PFSK-1 (cell line): ENCODE data around the gene IL17C.

Source experiments
- FOXP2 ChIP-seq: optimal IDR thresholded peaks from 2 replicates; pipeline ENCODE3; 2011; ENCODE audit warnings: borderline replicate concordance, control low read depth, inconsistent platforms; ENCODE audit not compliant: insufficient read depth; ENCODE audit errors: extremely low read length, extremely low read depth
- POLR2AphosphoS5 ChIP-seq: IDR thresholded peaks from 2 replicates; pipeline ENCODE4 v1.6.1; 2012; ENCODE audit warnings: low read depth, mild to moderate bottlenecking, control low read depth, low read length, moderate library complexity
- SIN3A ChIP-seq: IDR thresholded peaks from 2 replicates; pipeline ENCODE4 v1.6.1; 2012; ENCODE audit warnings: mild to moderate bottlenecking, low read length, moderate library complexity, borderline replicate concordance; ENCODE audit not compliant: insufficient read depth
- TF ChIP-seq, protein P1 (sequence below), 2 experiments: IDR thresholded peaks; 2 replicates each; pipeline versions ENCODE4 v1.6.1 to v1.8.0; 2011 to 2012; ENCODE audit warnings: low read depth in 2 of 2, low read length in 2 of 2, control low read depth in 1 of 2, inconsistent platforms in 1 of 2, mild to moderate bottlenecking in 1 of 2, moderate library complexity in 1 of 2; ENCODE audit not compliant: insufficient read depth in 1 of 2

DNA sequence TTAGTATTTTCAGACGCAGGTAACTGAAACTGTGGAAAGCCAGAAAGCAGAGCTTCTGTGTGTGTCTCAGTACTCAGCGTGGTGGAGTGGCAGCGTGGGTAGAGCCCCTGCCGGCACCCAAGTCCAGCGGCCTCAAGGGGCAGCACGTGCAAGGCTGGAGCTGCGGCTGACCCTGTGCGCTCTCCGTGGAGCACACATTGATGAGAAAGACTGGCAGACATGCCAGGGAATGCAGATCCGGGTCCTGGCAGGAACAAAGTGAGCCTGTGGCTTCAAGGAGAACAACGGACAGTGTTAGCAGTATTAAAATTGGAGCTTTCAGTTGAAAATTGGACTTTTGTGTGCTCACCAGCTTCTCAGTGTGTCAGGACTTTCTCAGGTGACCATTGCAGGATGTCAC is 44.9 kb upstream of the IL17C start:
- TF ChIP-seq SIN3A (no peak), POLR2AphosphoS5 (no peak), FOXP2 (no peak)
- TF ChIP-seq, protein P1, sequence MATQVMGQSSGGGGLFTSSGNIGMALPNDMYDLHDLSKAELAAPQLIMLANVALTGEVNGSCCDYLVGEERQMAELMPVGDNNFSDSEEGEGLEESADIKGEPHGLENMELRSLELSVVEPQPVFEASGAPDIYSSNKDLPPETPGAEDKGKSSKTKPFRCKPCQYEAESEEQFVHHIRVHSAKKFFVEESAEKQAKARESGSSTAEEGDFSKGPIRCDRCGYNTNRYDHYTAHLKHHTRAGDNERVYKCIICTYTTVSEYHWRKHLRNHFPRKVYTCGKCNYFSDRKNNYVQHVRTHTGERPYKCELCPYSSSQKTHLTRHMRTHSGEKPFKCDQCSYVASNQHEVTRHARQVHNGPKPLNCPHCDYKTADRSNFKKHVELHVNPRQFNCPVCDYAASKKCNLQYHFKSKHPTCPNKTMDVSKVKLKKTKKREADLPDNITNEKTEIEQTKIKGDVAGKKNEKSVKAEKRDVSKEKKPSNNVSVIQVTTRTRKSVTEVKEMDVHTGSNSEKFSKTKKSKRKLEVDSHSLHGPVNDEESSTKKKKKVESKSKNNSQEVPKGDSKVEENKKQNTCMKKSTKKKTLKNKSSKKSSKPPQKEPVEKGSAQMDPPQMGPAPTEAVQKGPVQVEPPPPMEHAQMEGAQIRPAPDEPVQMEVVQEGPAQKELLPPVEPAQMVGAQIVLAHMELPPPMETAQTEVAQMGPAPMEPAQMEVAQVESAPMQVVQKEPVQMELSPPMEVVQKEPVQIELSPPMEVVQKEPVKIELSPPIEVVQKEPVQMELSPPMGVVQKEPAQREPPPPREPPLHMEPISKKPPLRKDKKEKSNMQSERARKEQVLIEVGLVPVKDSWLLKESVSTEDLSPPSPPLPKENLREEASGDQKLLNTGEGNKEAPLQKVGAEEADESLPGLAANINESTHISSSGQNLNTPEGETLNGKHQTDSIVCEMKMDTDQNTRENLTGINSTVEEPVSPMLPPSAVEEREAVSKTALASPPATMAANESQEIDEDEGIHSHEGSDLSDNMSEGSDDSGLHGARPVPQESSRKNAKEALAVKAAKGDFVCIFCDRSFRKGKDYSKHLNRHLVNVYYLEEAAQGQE (IDR thresholded peaks at IDR 0.05; ENCODE audit: insufficient read depth in 1 of 2, low read depth in 2 of 2, low read length in 2 of 2): no peak
